NCI-H2081 (cell line): Measurements from ENCODE around the gene LCN1.

Experiments
- DNase-seq, 2 experiments: peaks; one replicate each; lab custom pipeline; 2025; lab: John Stamatoyannopoulos, UW

The LCN1 gene

GRCh38 chr9:135567311-135567710 lies 46.1 kb downstream of the LCN1 start:
- no peak for DNase-seq

DNA sequence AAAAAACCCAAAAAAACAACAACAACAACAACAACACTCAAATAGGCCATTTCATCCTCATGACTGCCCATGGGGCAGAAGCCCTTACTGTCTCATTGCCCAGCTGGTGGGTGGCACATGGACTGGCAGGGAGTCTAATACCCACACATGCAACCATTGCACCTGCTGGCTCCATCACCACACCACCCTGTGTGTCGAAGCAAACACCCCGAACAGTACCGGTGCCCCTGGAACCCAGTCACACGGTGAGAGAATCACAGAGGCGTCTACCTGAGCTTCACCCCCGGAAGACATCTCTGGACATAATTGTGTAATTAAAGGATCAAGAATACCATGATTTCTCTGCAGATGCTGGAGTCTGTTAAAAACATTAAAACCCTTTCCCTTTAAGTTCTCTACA lies 46.8 kb downstream of the LCN1 start:
- DNase-seq: no peak

DNA sequence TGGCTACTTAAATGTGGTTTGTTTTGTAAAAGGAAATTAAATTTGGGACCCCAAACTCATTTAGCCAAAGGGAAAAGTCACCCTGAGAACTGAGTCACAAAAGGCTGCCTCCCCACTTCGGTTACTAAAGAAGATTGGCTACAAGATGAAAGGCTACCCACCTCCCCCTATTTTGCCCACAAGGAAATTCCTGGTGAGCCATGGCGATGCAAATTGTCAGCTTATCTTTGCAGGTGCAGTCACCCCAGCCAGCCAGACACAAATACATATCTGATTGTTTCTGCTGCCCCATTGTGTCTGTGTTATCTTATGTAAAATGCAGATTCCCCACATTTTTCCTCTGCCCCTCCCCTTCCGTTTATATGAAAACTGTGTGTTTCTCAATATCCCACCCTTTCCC lies 49.2 kb downstream of the LCN1 start:
- no peak for DNase-seq

GRCh38 chr9:135572233-135572632 lies 51.0 kb downstream of the LCN1 start:
- DNase-seq: no peak

GRCh38 chr9:135573124-135573523 lies 51.9 kb downstream of the LCN1 start:
- no peak for DNase-seq

DNA sequence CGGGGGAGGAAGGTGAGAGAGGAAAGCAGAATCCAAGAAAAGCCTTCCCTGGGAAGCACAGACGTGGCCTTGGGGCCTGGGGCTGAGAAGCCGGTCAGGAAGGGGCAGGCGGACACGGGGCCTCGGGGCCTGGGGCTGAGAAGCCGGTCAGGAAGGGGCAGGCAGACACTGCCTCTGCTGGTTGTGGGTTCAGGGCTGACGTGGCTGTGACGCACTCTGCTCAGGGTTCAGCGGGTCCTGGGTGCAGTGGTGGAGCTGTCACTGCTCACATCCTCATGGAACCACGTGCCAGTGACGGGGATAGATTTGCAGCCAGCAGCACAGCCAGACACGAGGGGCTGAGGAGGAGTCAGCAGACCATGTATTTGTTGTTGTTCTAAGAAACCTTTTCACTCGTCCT lies 53.1 kb downstream of the LCN1 start:
- no peak for DNase-seq

- no peak for DNase-seq
These were observed 53.7 kb downstream of the LCN1 start for GRCh38 chr9:135574943-135575342.
